Duodenal mucosa (tissue), 2 donors: Measurements from ENCODE around the gene CDIP1.
"Not testable (repeated sequence)": the region's sequence is repeated elsewhere in the genome, so short reads cannot be mapped to it uniquely, and the experiment has no call there.

ENCODE experiments used
- H3K27ac ChIP-seq: one replicate; pipeline ENCODE4 v1.7.0; 2013; ENCODE audit warnings: low read depth, low read length
- H3K27me3 ChIP-seq, 2 donors: one replicate each; pipeline ENCODE4 v1.7.0; 2013; ENCODE audit warnings: low read length in 2 of 2, control low read depth in 1 of 2; ENCODE audit not compliant: insufficient read depth in 2 of 2, control insufficient read depth in 1 of 2
- H3K36me3 ChIP-seq, 2 donors: one replicate each; pipeline ENCODE4 v1.7.0; 2013; ENCODE audit warnings: low read length in 2 of 2, control low read depth in 1 of 2; ENCODE audit not compliant: insufficient read depth in 2 of 2, control insufficient read depth in 1 of 2
- H3K4me1 ChIP-seq, 2 donors: one replicate each; pipeline ENCODE4 v1.7.0; 2013; ENCODE audit warnings: low read length in 2 of 2, control low read depth in 1 of 2; ENCODE audit not compliant: insufficient read depth in 2 of 2, control insufficient read depth in 1 of 2
- H3K4me3 ChIP-seq, 2 donors: one replicate each; pipeline ENCODE4 v1.7.0; 2013; ENCODE audit warnings: low read length in 2 of 2, low read depth in 1 of 2
- H3K9ac ChIP-seq, 2 donors: one replicate each; pipeline ENCODE4 v1.7.0; 2013; ENCODE audit warnings: low read length in 2 of 2, low read depth in 1 of 2
- H3K9me3 ChIP-seq, 2 donors: one replicate each; pipeline ENCODE4 v1.7.0; 2013; ENCODE audit warnings: low read length in 2 of 2, control low read depth in 1 of 2; ENCODE audit not compliant: control insufficient read depth in 1 of 2

CDIP1 gene

DNA sequence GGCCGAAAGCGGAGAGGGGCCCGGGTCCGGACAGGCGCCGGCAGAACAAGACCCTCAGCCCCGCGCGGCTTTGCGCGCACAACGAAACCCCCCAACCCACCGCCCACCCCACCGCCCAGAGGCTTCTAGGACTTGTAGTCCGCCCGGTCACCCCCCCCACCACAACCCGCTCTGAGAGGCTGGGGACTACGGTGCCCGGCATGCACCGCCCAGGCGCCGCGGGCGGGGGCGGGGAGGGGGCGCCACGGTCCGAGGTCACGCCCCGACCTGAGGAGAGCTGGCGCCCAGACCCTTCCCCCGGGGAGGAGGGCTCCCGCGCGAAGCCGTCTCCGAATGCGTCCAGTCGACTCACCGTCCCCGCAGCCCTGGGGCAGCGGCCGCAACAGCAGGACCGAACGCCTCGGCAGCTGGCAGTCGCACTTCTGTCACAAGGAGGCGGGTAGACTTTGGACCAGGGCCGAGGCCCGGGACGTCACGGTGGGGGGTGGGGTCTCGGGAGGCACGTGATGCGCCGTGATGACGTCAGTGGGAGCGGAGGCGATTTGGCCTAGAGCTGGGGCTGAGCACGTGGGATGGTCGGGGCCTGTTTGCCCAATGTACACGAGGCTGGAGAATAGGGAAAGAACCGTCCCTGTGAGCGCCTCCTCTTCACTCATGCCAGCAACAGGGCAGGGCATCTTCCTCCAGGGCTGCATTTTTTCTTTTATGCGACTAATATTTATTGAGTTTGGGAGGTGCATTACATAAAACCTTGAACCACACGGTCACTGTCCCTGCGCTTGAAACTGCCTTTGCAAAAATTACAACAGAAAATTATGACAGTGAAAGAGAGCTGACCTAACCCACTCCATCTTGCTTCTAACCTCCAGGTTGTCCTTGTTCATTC lies at the start of gene CDIP1:
Gene CDIP1, minus strand, starts transcription at position 424 of the 886 bp plus-strand sequence. CDS start 24,643 bp downstream, outside the sequence.
- H3K27me3 ChIP-seq, result no peaks in the 10 kb centered on the region
- H3K9ac ChIP-seq, result peak within 1 kb of the TSS; percentile 63 to 75
- peaks cover 11 to 14% of the 10 kb centered on the region in 2 donors for H3K4me1 ChIP-seq
- H3K9me3 ChIP-seq, result peaks cover 12 to 15% of the 10 kb centered on the region in 2 donors
- peak within 1 kb of the TSS; percentile 90 for H3K27ac ChIP-seq
- peak within 1 kb of the TSS; percentile 72 to 82 for H3K4me3 ChIP-seq
- peaks cover 0 to 3% of the 10 kb centered on the region in 2 donors for H3K36me3 ChIP-seq

DNA sequence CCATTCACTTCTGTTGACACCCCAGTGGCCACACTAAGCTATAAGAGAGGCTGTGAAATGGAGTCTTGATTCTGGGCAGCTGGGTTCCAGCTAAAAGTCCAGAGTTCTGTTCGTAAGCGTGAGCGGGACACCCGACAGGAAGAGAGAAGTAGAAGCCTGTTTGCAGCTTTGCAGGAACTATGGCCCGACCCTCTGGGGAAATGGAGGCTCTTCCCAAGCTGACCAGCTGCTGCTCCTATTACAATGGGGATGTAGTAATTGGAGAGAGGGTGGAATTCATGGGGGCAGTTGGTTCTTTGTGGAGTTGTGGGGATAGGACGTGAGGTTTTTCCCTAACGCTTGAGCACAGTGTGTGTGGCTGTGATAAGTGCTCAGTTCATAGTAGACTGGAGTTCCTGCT lies 47.7 kb upstream of the CDIP1 start:
- H3K4me3 ChIP-seq, result no peak overlapping the region
- no peaks in the 10 kb centered on the region for H3K36me3 ChIP-seq
- no peak overlapping the region for H3K27ac ChIP-seq
- no peak overlapping the region for H3K9ac ChIP-seq
- peaks cover 3 to 5% of the 10 kb centered on the region in 2 donors for H3K9me3 ChIP-seq
- H3K27me3 ChIP-seq, result peaks cover 0 to 10% of the 10 kb centered on the region in 2 donors
- H3K4me1 ChIP-seq, result no peaks in the 10 kb centered on the region

DNA sequence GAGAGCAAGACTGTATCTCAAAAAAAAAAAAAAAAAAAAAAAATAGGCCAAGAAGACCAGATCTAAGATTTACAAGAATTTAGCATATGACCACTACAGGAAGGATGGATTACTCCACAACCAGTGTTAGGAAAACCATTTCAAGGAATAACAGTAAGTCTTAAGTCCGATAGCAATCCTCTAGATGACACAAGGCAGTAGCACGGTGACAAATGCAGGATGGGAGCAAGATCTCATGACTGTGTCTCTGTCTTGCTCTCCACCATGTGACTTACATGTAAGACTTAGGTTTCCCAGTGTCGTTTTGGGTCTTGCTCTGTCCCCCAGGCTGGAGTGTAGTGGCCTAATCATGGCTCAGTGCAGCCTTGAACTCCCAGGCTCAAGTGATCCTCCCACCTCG lies 45.3 kb upstream of the CDIP1 start:
- peaks cover 0 to 10% of the 10 kb centered on the region in 2 donors for H3K27me3 ChIP-seq
- H3K9ac ChIP-seq, result no peak overlapping the region
- H3K9me3 ChIP-seq, result peaks cover 3 to 5% of the 10 kb centered on the region in 2 donors
- no peak overlapping the region for H3K4me3 ChIP-seq
- no peak overlapping the region for H3K27ac ChIP-seq
- no peaks in the 10 kb centered on the region for H3K4me1 ChIP-seq
- no peaks in the 10 kb centered on the region for H3K36me3 ChIP-seq

DNA sequence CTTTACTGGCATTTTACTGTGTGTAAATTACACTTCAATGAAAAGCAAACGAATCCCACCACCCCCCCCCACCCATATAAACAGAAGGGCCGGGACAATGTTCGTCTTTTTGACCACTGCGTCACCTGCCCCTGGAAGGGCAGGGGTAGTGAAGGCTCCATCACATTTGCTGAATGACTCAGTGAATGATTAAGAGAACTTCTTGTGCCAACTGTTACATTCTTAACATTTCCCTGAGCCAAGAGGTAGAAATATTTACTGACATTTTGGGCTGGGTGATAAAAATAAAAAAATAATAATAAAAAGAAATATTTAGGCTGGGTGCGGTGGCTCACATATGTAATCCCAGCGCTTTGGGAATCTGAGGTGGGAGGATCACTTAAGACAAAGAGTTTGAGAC lies 41.7 kb upstream of the CDIP1 start:
- no peaks in the 10 kb centered on the region for H3K36me3 ChIP-seq
- H3K4me3 ChIP-seq, result no peak overlapping the region
- no peak overlapping the region for H3K27ac ChIP-seq
- H3K4me1 ChIP-seq, result no peaks in the 10 kb centered on the region
- H3K9me3 ChIP-seq, result no peaks in the 10 kb centered on the region
- no peak overlapping the region for H3K9ac ChIP-seq
- no peaks in the 10 kb centered on the region for H3K27me3 ChIP-seq

DNA sequence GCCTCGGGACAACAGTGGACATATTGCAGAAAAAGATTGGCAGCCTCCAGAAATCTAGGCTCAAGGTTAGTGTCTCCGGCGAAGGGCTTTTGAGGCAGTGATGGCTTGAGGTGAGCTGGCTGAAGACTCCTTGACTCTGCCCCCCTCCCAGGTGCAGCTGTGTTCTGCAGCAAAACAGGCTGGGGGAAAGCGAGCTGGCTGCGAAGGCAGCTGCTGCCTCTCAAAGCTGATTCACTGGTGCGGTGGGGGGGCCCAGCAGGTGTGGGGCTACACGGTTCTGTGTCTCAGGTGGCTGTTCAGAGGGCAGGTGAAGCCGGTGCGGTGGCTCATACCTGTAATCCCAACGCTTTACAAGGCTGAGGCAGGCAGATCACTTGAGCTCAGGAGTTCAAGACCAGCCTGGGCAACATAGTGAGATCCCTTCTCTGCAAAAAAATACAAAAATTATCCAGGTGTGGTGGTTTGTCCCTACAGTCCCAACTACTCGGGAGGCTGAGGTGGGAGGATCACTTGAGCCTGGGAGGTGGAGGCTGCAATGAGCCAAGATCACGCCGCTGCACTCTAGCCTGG lies 40.5 kb upstream of the CDIP1 start:
- Histone ChIP-seq H3K9me3 (no peaks in the 10 kb centered on the region), H3K4me3 (no peak overlapping the region), H3K9ac (no peak overlapping the region), H3K36me3 (no peaks in the 10 kb centered on the region), H3K27me3 (no peaks in the 10 kb centered on the region), H3K27ac (no peak overlapping the region), H3K4me1 (no peaks in the 10 kb centered on the region)

DNA sequence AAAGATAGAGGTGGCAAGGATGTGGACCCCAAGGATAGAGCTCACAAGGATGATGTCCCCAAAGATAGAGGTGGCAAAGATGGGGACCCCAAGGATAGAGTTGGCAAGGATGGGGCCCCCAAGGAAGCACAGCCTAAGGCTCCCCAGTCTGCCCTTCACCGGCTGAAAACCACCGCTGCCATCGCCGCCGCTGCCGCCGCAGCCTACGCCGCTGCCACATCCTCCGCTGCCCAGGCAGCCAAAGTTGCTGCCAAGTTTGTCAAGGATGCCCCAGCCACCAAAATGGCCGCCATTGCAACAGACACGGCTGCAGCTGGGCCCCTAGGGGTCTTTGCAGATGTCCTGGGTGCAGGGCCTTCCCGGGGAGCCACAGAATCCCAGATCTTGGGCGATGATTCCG lies 37.4 kb upstream of the CDIP1 start:
- no peaks in the 10 kb centered on the region for H3K27me3 ChIP-seq

DNA sequence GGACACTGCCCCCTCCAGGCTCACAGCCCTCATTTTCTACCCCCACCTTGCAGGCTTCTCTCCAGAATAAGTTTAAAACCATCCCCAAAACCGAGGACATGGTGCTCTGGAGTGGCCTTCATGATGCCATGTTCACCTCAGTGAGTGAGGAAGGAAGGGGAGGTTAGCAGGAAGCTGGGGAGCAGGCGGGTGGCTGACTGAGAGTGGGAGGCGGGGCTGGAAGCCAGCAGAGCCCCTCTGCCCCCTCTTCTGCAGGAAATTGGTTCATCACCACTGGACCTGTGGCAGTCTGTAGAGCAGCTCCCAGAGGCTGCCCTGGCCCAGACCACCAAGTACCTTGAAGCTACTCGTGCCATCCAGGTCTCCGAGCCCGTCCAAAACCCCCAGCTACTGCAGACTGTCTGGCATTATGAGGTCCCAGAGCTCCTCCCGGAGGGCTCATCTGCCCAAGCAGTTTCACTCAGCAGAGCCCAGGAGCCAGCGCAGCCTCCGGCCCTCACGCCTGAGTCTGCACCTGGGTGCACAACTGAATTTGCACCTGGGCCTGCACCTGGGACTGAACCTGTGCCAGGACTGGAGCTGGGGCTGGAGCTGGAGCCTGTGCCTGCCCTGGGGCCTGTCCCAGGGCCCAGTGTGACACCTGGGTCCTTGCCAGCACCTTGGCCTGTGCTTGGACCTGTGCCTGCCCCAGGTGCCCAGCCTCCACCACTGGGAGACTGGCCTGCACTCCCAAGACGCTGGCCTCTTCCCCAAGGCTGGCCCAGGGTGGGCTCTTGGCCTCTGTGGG lies 36.5 kb upstream of the CDIP1 start:
- Histone ChIP-seq H3K27me3 (no peaks in the 10 kb centered on the region), H3K27ac (no peak overlapping the region), H3K4me3 (no peak overlapping the region), H3K36me3 (no peaks in the 10 kb centered on the region), H3K9ac (no peak overlapping the region), H3K4me1 (peaks cover 0 to 2% of the 10 kb centered on the region in 2 donors), H3K9me3 (no peaks in the 10 kb centered on the region)

More for the DNA sequence above, 37.4 kb upstream of the CDIP1 start:
- Histone ChIP-seq H3K27ac (no peak overlapping the region), H3K9me3 (no peaks in the 10 kb centered on the region), H3K36me3 (no peaks in the 10 kb centered on the region), H3K4me3 (no peak overlapping the region), H3K4me1 (no peaks in the 10 kb centered on the region), H3K9ac (no peak overlapping the region)

DNA sequence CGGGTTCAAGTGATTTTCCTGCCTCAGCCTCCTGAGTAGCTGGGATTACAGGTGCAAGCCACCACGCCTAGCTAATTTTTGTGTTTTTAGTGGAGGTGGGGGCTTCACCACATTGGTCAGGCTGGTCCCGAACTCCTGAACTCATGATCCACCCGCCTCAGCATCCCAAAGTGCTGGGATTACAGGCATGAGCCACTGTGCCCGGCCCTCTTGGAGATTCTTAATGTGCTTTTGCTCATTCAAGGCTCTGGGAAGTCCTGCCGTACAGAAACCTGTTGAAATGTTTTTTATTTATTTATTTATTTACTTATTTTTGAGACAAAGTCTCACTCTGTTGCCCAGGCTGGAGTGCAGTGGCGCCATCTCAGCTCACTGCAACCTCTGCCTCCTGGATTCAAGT lies 35.4 kb upstream of the CDIP1 start:
- H3K9me3 ChIP-seq, H3K27me3 ChIP-seq, H3K9ac ChIP-seq, H3K27ac ChIP-seq, H3K36me3 ChIP-seq, H3K4me3 ChIP-seq, H3K4me1 ChIP-seq: not testable (repeated sequence)

DNA sequence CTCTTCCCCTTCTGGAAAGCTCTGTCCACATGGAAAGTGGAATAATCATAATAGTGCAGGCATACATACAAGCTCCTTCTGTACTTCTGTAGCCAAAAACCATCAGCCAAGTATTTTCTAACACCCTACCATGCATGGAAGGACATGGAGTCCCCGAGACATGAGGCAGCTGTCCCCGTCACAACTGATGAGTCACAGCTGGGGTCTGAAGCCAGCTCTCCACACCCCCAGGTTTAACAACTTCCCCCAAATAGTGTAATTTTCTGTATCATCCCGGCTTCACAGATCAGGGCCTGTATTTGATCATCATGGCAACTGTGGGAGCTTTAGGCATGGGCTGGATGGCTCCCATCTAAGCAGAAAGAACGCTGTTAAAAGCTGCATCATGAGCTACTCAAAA lies 34.1 kb upstream of the CDIP1 start:
- Histone ChIP-seq H3K27me3 (no peaks in the 10 kb centered on the region), H3K9ac (no peak overlapping the region), H3K4me1 (peaks cover 5 to 9% of the 10 kb centered on the region in 2 donors), H3K36me3 (no peaks in the 10 kb centered on the region), H3K4me3 (no peak overlapping the region), H3K9me3 (no peaks in the 10 kb centered on the region), H3K27ac (no peak overlapping the region)
